ENCODE results near the gene UNC80.

UNC80 gene

GRCh38 chr2:209808521-209808920 is 36.9 kb downstream of the UNC80 start:
- no peak for FAIRE-seq

DNA sequence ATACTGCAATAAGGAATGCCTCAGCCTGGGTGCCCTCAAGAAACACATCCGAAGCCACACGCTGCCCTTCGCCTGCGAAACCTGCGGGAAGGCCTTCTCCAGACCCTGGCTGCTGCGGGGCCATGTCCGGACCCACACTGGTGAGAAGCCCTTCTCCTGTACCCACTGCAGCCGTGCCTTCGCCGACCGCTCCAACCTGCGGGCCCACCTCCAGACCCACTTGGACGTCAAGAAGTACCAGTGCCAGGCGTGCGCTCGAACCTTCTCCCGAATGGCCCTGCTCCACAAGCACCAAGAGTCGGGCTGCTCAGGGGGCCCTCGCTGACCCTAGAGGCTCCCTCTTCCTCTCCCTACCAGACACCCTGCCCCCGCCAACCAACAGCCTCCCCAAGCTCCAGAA is 37.6 kb downstream of the UNC80 start:
- no peak for FAIRE-seq

DNA sequence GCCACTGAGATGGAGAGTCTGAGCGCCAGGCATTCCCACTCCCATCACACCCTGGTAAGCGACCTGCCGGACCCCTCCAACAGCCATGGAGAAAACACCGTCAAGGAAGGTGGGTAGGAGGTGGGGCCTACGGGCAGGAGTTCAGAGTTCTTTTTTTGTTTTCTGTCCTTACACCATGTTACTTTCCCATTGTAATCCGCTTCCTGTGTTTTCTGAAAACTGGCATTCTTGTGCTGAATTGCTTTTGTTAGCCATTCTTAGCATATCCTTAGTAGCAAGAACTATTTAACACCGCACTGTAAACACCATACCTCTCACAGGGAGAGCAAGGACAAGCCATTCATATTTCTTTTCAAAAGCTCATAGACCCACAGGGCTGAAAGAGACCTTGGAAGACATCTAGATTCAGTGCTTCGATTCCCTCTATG is 46.2 kb downstream of the UNC80 start:
- FAIRE-seq = no peak

GRCh38 chr2:209818939-209819338 is 47.3 kb downstream of the UNC80 start:
- FAIRE-seq = no peak

DNA sequence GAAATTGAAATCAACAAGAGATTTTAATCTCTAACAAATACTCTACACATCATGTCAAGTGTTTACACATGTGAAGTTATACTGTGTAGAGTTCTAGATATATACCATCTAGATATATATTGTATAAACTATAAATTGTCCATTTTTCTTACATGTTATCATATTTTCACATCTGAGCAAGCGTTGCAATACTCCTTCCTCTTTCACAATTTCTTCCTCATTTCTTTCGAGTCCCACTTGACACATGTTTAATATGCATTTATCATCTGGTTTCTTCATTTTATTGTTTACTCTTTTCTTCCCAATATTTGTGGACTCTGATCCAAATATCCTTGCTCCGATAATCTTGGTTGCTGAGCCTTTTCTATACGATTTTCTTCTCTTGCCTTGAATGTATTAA is 50.2 kb downstream of the UNC80 start:
- FAIRE-seq = no peak

GRCh38 chr2:209823484-209823883 is 51.9 kb downstream of the UNC80 start:
- FAIRE-seq = no peak

GRCh38 chr2:209824391-209824790 is 52.8 kb downstream of the UNC80 start:
- no peak for FAIRE-seq

- FAIRE-seq = no peak
Observed at GRCh38 chr2:209830722-209831465, 59.3 kb downstream of the UNC80 start.

GRCh38 chr2:209834767-209835166 is 63.1 kb downstream of the UNC80 start:
- FAIRE-seq = no peak

DNA sequence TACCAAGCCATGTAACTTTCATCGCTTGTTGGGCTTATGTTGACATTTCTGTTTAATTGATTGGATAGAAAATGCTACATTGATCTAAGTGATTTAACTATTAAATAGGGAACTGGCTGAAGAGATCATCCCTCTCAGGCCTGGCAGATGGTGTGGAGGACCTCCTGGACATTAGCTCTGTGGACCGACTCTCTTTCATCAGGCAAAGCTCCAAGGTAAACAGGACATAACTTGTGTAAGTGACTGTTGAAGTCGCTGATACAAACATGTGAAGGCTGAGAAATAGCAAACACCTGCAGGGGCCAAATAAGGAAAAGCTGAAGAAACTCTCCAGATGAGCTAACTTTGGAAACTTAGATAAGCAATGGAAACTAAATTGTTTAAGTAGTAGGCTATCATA is 68.8 kb downstream of the UNC80 start:
- no peak for FAIRE-seq

GRCh38 chr2:209845666-209846065 is 74.0 kb downstream of the UNC80 start:
- FAIRE-seq = no peak

DNA sequence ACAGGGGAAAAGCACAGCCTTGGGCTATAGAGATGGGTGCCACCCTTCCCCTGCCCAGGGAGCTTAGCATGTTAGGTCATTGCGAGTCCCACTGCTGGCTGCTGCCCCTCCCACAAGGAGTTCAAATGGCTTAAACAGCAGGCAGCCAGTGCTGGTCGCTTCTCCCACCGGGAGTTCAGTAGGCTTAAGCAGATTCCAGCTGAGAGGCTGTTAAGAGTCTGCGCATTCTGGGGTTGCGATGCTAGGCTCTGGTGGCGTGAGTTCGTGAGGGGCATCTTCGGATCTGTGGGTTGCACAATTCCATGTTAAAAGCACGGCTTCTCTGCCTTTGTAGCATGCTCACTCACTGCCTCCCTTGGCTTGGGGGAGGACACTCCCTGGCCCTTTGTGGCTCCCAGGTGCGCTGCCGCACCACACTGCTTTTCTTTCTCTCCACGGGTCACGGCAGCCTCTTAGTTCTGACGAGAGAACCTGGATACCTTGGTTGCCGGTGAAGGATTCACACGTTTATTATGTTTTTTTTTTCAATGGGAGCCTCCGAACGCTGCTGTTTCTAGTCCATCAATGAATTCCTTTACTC is 93.2 kb downstream of the UNC80 start:
- FAIRE-seq = no peak

GRCh38 chr2:209868271-209868994 is 96.8 kb downstream of the UNC80 start:
- FAIRE-seq = no peak

GRCh38 chr2:209870067-209870466 is 98.4 kb downstream of the UNC80 start:
- no peak for FAIRE-seq

DNA sequence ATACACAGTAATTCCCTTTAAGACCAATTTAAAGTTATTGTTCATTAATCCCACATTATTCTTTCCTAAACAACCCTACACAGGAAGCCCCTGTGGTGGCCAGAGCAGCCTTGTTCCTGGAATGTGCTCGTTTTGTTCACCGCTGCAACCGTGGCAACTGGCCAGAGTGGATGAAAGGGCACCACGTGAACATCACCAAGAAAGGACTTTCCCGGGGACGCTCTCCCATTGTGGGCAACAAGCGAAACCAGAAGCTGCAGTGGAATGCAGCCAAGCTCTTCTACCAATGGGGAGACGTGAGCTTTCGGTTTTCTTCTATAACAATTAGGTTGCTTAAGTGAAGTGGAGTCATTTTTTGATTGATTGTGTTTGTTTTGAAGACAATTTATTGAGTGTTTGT is 101.0 kb downstream of the UNC80 start:
- no peak for FAIRE-seq

- FAIRE-seq = no peak
Observed at GRCh38 chr2:209875270-209875669, 103.6 kb downstream of the UNC80 start.

GRCh38 chr2:209876211-209876610 is 104.6 kb downstream of the UNC80 start:
- no peak for FAIRE-seq

- FAIRE-seq = no peak
Observed at GRCh38 chr2:209878701-209879100, 107.1 kb downstream of the UNC80 start.

DNA sequence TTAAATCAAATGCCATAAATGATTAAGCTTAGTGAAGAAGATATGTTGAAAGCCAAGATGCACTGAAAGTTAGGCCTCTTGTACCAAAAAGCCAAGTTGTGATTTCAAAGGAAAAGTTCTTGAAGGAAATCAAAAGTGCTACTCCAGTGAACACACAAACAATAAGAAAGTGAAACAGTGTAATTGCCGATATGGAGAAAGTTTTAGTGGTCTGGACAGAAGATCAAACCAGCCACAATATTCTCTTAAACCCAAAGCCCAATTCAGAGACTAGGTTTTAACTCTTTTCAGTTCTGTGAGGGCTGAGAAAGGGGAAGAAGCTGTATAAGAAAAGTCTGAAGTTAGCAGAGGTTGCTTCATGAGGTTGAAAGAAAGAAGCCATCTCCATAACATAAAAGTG is 129.0 kb downstream of the UNC80 start:
- no peak for FAIRE-seq

GRCh38 chr2:209901172-209901571 is 129.5 kb downstream of the UNC80 start:
- FAIRE-seq = no peak

- no peak for FAIRE-seq
Observed at GRCh38 chr2:209905691-209906090, 134.1 kb downstream of the UNC80 start.

GRCh38 chr2:209907746-209908145 is 136.1 kb downstream of the UNC80 start:
- no peak for FAIRE-seq

DNA sequence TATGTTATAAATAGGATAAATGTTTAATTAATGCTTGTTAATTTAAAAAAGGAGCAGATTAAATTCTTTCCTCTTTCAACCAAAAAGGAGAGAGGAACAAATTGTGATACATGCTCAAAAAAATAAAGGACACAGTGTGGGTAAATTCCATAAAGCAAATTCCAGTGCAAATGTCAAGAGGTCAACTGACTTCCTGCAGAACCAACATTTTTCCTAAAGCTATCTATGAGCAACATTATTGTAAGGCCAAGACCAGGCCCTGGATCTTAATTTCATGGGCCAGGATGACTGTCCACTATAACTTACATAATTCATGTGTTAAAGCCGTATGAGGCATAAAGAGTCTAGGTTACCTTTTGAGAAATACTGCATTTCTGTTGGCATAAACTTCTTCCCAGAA is 136.9 kb downstream of the UNC80 start:
- FAIRE-seq = no peak

DNA sequence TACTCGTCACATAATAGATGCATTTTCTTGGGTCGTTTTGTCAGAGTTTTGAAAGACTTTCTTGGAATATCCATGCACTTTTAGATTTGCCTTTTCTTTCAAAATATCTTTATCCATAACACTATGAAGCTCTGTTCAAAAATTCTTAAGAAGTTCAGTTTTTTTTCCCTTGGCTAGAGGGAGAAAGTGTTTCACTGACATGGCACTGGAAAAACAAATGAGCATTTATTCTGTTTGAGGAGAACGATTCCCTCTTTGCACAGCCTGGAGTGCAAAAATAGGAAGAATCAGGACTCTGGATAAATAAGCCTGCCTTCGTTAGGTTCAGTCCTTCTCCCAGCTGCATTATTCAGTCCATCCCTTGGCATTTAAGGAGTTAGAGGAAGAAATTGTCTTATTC is 139.9 kb downstream of the UNC80 start:
- FAIRE-seq = no peak
